ENCODE results near the gene SORCS3.

SORCS3 gene

GRCh38 chr10:105102977-105103376, 461.9 kb downstream of the SORCS3 start:
- DNase-seq (ENCODE audit: low read depth) = no peak

GRCh38 chr10:105104297-105104696, 463.2 kb downstream of the SORCS3 start:
- DNase-seq (ENCODE audit: low read depth) = no peak

- no peak for DNase-seq (ENCODE audit: low read depth)
These were observed 468.1 kb downstream of the SORCS3 start for GRCh38 chr10:105109164-105109563.

GRCh38 chr10:105112862-105113261, 471.8 kb downstream of the SORCS3 start:
- DNase-seq (ENCODE audit: low read depth) = no peak

GRCh38 chr10:105113666-105114065, 472.6 kb downstream of the SORCS3 start:
- DNase-seq (ENCODE audit: low read depth) = no peak

GRCh38 chr10:105121743-105122142, 480.7 kb downstream of the SORCS3 start:
- DNase-seq (ENCODE audit: low read depth) = no peak

DNA sequence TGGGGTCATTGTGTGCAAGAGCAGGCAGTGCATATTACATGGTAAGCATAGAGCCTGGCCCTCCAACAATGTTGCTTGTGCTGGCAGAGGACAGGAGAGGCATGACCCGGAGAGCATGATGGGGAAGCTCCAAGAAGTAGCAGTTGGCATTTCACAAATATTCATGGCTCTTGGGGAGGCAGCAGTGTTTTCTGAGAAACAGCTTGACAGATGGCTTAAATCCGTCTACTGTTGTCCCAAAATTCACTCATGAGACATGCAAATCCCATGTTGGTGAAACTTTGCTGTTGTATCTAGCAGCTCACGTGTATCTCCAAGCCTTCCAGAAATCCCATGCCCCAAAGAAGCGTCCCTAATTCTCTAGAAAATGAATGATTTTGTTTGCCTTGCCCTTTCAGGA, 487.0 kb downstream of the SORCS3 start:
- DNase-seq (ENCODE audit: low read depth) = no peak

GRCh38 chr10:105138358-105138757, 497.3 kb downstream of the SORCS3 start:
- DNase-seq (ENCODE audit: low read depth) = no peak

DNA sequence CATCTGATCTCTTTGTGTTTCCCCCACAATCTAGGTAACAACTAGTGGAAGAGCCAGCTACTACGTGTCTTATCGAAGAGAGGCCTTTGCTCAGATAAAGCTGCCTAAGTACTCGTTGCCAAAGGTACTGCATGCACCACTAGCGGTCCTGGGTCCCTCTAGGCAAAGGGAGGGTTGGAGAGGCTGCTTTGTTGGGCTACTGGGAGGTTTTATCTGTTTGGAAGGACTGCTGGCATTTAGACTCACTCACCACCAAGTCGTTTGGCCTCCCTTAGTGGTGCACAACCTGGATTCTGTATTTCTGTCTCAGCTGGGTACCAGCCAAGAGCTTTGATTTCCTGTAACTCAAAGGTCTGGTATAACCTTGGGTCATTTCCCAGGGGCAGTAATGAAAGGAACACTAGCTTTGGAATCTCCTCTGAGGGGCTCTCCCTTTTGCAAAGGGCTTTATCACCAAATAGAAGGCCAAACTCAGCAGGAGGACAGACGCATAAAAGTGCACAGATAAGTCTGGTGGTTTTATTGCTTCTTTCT, 498.3 kb downstream of the SORCS3 start:
- DNase-seq (ENCODE audit: low read depth) = no peak

GRCh38 chr10:105140600-105140999, 499.5 kb downstream of the SORCS3 start:
- DNase-seq (ENCODE audit: low read depth) = no peak

DNA sequence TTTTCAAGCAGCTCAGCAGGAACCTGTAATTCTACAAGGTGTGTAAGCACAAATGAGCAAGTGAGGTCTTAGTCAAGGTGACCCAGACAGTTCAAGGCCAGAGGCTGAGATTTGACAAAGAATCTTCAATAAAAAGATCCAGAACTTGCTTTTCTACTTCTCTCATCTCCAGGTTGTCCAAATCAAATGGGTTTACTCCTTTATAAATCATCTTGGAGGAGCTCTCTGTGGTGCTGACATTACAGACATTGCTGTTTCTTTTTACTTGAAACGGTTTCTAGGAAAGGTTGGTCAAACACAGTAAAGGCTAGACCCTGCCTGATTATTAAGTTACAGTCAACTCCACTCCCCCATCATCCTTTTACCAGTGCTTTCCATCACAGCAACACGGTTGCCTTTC, 504.6 kb downstream of the SORCS3 start:
- DNase-seq (ENCODE audit: low read depth) = no peak

- DNase-seq (ENCODE audit: low read depth) = no peak
These were observed 505.3 kb downstream of the SORCS3 start for GRCh38 chr10:105146436-105146835.

DNA sequence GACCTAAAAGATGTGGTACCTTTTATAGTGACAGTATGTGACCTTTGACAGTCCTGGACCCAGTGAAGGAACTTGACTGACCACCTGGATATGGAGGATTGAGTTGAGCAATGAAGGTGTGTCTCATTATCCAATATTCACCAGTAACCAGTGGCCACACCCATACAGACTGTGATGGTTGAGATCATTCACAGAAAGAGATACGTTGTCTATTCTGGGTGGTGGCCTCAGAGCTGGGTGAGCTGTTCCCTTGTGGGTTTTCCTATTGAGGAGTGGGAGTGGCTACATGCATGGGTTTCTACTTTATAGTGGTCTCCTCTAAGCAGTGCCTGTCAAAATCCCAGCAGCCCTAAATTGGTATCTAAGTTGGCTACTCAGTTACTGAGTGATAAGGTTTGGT, 507.4 kb downstream of the SORCS3 start:
- no peak for DNase-seq (ENCODE audit: low read depth)

DNA sequence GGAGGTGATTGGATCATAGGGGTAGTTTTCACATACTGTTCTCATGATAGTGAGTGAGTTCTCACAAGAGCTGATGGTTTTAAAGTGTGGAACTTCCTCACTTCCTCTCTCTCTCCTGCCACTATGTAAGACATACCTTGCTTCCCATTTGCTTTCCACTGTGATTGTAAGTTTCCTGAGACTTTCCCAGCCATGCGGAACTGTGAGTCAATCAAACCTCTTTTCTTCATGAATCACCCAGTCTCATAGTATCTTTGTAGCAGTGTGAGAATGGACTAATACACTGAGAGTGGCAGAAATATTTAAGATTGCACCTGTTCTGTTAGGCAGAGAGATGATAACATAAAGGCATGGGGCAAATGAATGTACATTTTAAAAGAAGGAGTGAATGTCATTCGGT, 507.8 kb downstream of the SORCS3 start:
- no peak for DNase-seq (ENCODE audit: low read depth)

DNA sequence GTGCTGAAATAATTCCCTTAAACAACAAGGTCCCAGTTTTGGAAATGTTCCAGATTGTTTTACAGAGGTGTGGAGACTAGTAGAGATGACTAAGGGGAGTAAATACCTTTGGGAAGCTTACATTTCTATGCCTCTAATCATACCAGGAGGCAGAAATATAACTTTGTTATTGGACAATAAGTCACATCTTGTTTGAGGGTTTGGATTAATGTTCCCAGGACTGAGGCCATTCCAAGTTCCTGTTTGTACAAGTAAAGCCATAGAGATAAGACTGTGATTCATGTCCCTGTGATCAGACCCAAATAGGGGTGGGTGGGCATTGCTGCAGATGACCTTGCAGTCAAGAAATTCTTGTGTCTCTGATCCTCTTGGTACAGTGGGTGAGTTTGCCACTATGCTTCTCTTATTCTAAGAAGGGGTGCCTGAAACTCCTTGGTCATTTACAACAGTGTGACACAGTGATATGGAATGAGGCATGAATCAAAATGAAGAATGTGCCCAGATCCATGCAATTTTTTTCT, 508.3 kb downstream of the SORCS3 start:
- DNase-seq (ENCODE audit: low read depth) = no peak

DNA sequence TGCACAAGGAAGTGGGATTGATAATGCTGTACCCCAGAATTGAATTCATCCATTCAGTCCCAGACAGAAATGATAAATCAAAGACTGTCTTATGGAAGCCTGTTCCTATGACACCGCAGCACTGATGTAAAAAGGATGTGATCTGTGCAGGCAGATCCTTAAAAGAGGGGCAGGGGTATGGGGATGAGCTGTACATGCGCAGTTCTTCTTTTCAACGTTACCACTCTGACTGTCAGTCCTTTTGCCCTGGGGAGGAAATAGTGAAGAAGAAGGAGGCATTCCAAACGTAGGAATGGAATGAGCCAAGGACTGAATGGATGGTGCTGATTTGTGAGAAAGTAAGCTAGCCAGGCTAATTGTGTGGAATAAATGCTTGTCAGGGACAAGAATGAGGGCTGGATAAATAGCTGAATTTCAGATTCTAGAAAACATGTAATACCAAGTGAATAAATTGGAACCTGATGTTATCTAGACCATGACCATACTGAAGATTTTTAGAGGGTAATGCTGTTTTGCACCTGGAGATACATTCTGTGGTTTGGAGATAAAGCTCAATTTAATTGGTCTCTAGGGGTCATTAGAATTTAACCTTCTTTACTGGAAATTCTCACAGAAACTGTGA, 509.3 kb downstream of the SORCS3 start:
- no peak for DNase-seq (ENCODE audit: low read depth)

DNA sequence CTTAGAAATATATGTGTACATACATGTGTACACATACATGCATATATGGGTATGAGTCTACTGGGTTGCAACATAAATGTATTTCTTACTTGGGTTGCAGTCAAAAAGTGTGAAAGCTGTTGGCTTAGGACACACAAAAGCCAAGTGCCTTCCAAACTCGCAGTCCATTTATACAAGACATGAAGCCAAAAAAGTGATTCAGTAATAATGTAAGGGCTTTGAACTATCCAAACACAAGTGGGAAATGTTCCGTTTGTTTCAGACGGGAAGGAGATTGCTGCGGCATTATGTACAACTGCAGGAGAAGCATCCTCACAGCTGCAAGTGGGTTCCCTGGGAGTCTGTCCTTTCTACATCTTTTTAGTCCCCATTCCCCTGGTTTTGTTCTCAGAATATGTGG, 513.6 kb downstream of the SORCS3 start:
- no peak for DNase-seq (ENCODE audit: low read depth)

DNA sequence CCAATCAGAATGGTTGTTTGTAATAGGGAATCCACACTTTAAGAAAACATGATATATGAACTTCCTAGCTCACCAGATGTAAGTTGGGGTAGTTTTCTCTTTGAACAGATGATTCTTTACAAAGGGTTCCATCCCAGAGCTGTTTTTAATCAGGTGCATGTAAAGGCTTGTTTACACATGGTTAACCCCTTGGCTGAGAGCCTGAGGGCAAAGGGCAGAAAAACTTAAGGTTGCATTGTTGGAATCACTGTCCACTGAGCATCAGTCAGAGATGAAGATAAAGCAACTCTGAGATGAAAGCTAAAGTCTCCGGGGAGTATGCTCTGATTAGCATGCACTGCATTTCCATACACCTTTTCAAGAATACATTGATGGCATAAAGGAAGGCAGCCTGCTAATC, 518.2 kb downstream of the SORCS3 start:
- DNase-seq (ENCODE audit: low read depth) = no peak

- no peak for DNase-seq (ENCODE audit: low read depth)
These were observed 520.1 kb downstream of the SORCS3 start for GRCh38 chr10:105161149-105161548.

- no peak for DNase-seq (ENCODE audit: low read depth)
These were observed 520.7 kb downstream of the SORCS3 start for GRCh38 chr10:105161767-105162166.

DNA sequence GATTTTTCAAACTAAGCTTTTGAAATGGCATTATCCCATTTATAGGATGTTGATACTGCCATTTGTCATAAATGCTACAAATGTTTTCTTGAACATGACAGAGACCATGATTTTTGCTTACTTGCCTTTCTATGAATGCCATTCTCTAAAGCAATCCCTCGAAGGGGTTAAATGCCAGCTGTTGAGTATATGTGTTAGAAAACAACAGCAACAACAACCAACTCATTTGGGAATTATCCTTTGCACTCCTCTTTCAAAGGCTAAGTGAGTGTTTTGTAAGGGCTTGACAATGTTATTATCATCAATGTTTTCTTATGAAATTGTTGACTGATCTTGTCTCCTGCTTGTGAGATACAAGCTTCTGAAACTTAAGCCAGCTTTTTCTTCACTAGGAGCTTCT, 529.4 kb downstream of the SORCS3 start:
- no peak for DNase-seq (ENCODE audit: low read depth)

- no peak for DNase-seq (ENCODE audit: low read depth)
These were observed 530.9 kb downstream of the SORCS3 start for GRCh38 chr10:105171945-105172344.

GRCh38 chr10:105181626-105182025, 540.5 kb downstream of the SORCS3 start:
- DNase-seq (ENCODE audit: low read depth) = no peak

DNA sequence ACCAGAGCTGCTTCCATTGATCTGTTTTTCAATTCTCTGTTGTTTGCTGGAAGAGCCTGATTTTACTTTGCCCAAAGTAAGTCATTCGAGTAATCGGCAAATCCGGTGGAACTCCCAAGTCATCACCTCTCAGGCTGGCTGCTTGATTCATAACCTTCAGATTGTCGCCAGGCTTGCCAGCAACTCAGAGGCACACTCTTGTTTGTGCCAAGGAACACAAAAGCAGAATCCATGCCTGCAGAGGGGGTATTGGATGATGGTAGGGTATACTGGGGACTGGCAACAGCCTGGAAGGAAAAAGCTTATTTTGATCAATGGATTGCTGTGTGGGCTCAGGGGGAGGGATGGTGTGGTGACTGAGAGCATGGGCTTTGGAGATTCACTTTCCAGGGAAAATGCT, 542.4 kb downstream of the SORCS3 start:
- no peak for DNase-seq (ENCODE audit: low read depth)

Data from CMK (cell line).